GM12874 (cell line): Measurements from ENCODE around the gene FRMPD3.

Experiments used
- TF ChIP-seq, protein P1 (sequence below): IDR thresholded peaks from 2 replicates; pipeline ENCODE4 v1.5.1; 2011; ENCODE audit warnings: low read depth, mild to moderate bottlenecking, control low read depth, low read length, moderate library complexity; ENCODE audit not compliant: insufficient read depth

Gene FRMPD3

DNA sequence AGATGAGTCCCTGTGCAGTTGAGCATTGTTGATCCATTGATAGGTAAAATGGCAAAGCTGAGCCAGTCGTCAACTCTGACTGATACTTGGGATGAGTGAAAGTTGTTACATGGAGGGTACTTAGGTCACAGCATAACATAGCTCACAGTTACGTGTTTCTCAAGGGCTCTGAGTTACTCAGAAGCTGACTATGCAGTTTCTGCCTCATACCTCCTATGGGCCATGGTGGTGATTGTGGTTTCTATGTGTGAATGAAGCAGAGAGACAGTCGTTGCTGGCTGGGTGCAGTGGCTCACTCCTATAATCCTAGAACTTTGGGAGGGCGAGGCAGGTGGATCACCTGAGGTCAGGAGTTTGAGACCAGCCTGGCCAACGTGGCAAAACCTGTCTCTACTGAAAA, 30.8 kb downstream of the FRMPD3 start:
- TF ChIP-seq, protein P1, sequence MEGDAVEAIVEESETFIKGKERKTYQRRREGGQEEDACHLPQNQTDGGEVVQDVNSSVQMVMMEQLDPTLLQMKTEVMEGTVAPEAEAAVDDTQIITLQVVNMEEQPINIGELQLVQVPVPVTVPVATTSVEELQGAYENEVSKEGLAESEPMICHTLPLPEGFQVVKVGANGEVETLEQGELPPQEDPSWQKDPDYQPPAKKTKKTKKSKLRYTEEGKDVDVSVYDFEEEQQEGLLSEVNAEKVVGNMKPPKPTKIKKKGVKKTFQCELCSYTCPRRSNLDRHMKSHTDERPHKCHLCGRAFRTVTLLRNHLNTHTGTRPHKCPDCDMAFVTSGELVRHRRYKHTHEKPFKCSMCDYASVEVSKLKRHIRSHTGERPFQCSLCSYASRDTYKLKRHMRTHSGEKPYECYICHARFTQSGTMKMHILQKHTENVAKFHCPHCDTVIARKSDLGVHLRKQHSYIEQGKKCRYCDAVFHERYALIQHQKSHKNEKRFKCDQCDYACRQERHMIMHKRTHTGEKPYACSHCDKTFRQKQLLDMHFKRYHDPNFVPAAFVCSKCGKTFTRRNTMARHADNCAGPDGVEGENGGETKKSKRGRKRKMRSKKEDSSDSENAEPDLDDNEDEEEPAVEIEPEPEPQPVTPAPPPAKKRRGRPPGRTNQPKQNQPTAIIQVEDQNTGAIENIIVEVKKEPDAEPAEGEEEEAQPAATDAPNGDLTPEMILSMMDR: no peak

DNA sequence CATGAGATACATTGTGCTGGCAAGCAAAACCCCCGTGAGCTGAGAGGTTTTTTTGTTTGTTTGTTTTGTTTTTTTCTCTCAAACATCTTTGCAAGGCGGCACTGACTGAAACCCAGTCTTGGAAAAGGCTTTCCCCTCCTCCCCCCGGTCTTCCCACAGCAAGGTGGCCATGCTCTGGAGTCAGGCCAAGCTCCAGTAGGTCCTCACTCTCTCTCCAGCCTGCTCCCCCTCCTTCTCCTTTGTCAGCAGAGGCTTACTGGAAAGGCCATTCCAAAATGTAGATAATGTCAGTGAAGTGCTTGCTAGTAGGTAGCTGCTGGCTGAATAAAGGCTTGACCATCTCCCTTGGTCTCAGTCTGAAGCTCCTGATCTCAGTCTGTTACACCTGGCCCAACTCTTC, 32.6 kb downstream of the FRMPD3 start:
- TF ChIP-seq, protein P1: no peak

DNA sequence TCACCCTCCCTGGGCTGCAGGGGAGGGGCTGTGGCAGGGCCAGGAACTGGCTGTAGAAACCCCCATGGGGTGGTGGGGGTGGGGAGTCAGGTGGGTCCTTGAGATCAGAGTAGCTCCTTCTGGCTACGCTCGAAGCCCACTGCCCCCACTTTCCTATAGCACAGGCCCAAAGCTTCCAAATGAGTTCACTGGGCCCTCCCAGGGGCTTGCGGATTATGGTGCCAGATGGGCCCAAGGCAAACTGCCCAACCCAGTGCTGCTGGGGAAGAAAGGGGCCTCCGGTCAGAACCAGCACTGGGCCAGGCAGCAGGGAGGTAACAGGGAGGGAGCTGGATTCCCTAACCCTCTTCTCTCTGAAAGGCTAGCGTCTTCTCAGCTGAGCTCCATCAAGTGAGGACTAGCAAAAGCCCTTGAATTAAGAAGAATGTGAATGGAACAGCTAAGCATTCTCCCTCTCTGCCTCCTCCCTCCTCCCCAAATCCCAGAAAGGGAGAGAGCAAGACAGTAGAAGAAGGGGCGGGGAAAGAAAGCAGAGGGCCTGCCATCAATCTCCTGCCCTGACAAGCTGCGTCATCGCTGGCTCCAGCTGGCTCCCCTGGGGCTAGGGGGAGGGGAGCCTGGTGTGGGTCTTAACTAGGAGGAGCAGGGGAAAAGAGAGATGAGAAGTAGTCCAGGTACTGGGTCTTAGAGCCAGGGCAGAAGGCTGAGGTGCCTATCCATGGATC, 34.7 kb downstream of the FRMPD3 start:
- TF ChIP-seq, protein P1: no peak

DNA sequence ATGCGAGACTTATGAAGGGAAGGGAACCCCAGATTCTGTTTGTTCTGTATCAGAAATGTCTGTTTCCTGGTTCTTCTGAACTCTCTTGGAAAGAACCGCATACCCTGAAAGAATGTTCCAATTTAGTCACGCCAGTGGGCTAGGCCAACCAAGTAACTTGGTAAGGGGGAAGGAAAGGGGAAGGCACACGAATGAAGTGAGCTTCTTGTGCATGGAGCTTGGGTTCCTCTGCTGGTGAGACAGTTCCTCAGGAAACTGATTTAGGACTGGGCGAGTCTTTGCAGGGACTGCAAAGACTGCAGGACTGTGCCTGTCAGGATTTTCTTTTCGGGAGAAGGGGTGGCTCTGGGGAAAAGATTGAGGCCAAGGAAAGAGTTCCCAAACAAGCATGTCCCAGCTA, 35.6 kb downstream of the FRMPD3 start:
- TF ChIP-seq, protein P1: peak; percentile 28; the same call in 1 of the 2 replicates

DNA sequence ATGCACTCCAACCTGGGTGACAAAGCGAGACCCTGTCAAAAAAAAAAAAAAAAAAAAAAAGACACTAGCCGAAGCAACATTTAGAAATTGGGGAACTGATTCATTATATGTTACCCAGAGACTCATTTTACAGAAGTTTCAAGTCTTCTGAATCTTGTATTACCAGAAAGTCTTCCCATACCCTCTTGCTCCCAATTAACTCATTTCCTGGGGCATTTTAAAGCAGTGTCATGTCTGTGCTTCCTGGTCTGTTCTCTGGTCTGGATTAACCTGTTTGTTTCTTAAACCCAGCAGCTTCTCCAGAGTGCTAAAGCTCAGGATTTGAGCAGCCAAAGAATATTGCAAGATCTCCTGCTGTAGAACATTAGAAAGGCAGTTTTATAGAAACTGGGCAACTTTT, 43.7 kb downstream of the FRMPD3 start:
- TF ChIP-seq, protein P1: no peak

DNA sequence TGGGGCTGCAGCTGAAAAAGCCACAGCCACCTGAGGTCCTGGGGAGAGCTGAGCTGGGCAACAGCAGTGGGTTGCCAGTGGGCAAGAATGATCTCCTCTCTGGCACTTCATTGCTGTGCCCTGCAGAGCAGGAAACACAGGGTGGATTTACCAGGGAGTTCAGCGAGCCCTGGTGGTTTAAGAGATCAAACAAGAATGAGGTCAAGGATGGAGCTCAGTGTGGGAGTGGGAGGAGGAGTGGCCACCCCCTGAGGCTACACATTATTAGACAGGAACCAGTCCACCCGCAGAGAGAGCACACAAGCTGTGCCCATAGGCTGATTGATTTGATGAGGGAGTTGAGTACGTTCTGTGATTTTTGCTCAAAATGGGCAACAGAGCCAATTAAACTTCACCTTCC, 47.3 kb downstream of the FRMPD3 start:
- TF ChIP-seq, protein P1: no peak
